Measurements from ENCODE around the gene PPM1K.

GRCh38 chr4:88285235-88285653, 883 bp upstream of the PPM1K start:
- TF ChIP-seq CTCF (IDR thresholded peaks at IDR 0.05 in 2 of 3, conservative IDR thresholded peaks at IDR 0.05 in 1 of 3; ENCODE audit: borderline replicate concordance in 1 of 3, insufficient read depth in 1 of 3, low read depth in 2 of 3, low read length in 2 of 3) = no peak
- no peak for TF ChIP-seq POLR2AphosphoS5 (IDR thresholded peaks at IDR 0.05; ENCODE audit: low read depth, low read length)
- no peak for TF ChIP-seq FOSL1 (IDR thresholded peaks at IDR 0.05; ENCODE audit: low read depth)
- TF ChIP-seq SIN3A (IDR thresholded peaks at IDR 0.05; ENCODE audit: low read depth) = no peak
- no peak for TF ChIP-seq CEBPB (IDR thresholded peaks at IDR 0.05; ENCODE audit: low read depth)
- TF ChIP-seq SP1 (IDR thresholded peaks at IDR 0.05; ENCODE audit: low read depth) = no peak
- TF ChIP-seq POLR2A (IDR thresholded peaks at IDR 0.05; ENCODE audit: borderline replicate concordance, extremely low read depth, insufficient read depth, insufficient read length) = no peak
- TF ChIP-seq EZH2 (IDR thresholded peaks at IDR 0.05) = no peak
- no peak for TF ChIP-seq EGR1 (IDR thresholded peaks at IDR 0.05; ENCODE audit: low read depth)
- TF ChIP-seq ATF3 (IDR thresholded peaks at IDR 0.05) = no peak
- TF ChIP-seq JUND (IDR thresholded peaks at IDR 0.05) = no peak
- TF ChIP-seq YY1 (IDR thresholded peaks at IDR 0.05; ENCODE audit: extremely low read depth, insufficient replicate concordance, low read depth, low read length) = no peak
- no peak for TF ChIP-seq EZH2phosphoT487 (IDR thresholded peaks at IDR 0.05; ENCODE audit: borderline replicate concordance)
- no peak for TF ChIP-seq TCF7L2 (IDR thresholded peaks at IDR 0.05; ENCODE audit: borderline replicate concordance, extremely low read depth, insufficient read depth, insufficient read length)

Measured in HCT116 (cell line).